Measurements from ENCODE around the gene KCNH2. TPM values are rescaled to one million over a fixed set of nuclear protein-coding genes. Genes with fewer than 3 reads are reported as not detected.

The KCNH2 gene
- total and polyA plus RNA-seq, 10 of the 15 experiments (the other 5 are each of a cell fraction or from before 2014, with no cell fraction given): 0.04 to 0.24 (median 0.17) TPM; not detected in 6

GRCh38 chr7:150948791-150949251, 29.3 kb downstream of the KCNH2 start:
- ChIA-PET SMC1A (ENCODE audit: uncharacterized antibody, unreplicated experiment) (no interaction called here), RAD21 (ENCODE audit: unreplicated experiment) (interaction anchor here (0.6 kb wide), 1 partner anchor 649 kb away, joined by 5 read pairs; no protein-coding TSS in a partner anchor), POLR2A (no interaction called here), CTCF (interaction anchor here (0.8 kb wide), 1 partner anchor 14 kb away, joined by 3 read pairs; no protein-coding TSS in a partner anchor)
- Histone ChIP-seq H2AFZ (ENCODE audit: control insufficient read depth, low read depth, low read length) (no peak overlapping the region), H3K9ac (ENCODE audit: control insufficient read depth, insufficient read depth, low read length) (no peak overlapping the region), H3K27me3 (replicated peaks in 1 of 2; ENCODE audit: control insufficient read depth in 2 of 2, insufficient read depth in 2 of 2, low read length in 1 of 2) (peaks cover 0 to 2% of the 10 kb centered on the region in 2 experiments; a peak in 2 of 4 replicates), H3K79me2 (ENCODE audit: control insufficient read depth, insufficient read depth, low read length) (no peaks in the 10 kb centered on the region), H3K4me2 (ENCODE audit: control insufficient read depth, insufficient read depth) (no peak overlapping the region), H3K9me3 (replicated peaks; ENCODE audit: control insufficient read depth, insufficient read depth, low read length) (no peaks in the 10 kb centered on the region), H3K4me1 (ENCODE audit: control insufficient read depth, insufficient read depth, low read length) (no peaks in the 10 kb centered on the region), H3K27ac (ENCODE audit: control insufficient read depth, insufficient read depth) (no peak overlapping the region), H4K20me1 (ENCODE audit: control insufficient read depth, insufficient read depth) (no peaks in the 10 kb centered on the region), H3K4me3 (no peak overlapping the region), H3K36me3 (ENCODE audit: control insufficient read depth in 2 of 2, insufficient read depth in 2 of 2, low read length in 1 of 2) (no peaks in the 10 kb centered on the region)
- ATAC-seq: no peak
- in situ Hi-C loops (cut with MboI) (no loop called here), intact Hi-C loops (cut with micrococcal nuclease; ENCODE audit: unreplicated experiment) (no loop called here)
- DNase-seq (ENCODE audit: low read depth, low spot score): no peak
- FAIRE-seq: no peak
- 15% methylated on average over 15 of the region's 15 CpGs for WGBS (ENCODE audit: insufficient coverage, insufficient replicate concordance, low lambda C conversion rate, missing lambda C conversion rate)
- TF ChIP-seq RELA (IDR thresholded peaks at IDR 0.05; ENCODE audit: borderline replicate concordance, partially characterized antibody): no peak
- TF ChIP-seq EZH2 (IDR thresholded peaks at IDR 0.05; ENCODE audit: borderline replicate concordance, control insufficient read depth, low read depth, low read length): no peak
- TF ChIP-seq E2F4 (IDR thresholded peaks at IDR 0.05; ENCODE audit: low read depth, low read length): no peak
- TF ChIP-seq BCL11A (IDR thresholded peaks at IDR 0.05; ENCODE audit: low read depth, low read length): no peak
- TF ChIP-seq MYC (IDR thresholded peaks at IDR 0.05; ENCODE audit: insufficient read depth, insufficient read length, insufficient replicate concordance, low read length, severe bottlenecking): no peak
- TF ChIP-seq CHD4 (IDR thresholded peaks at IDR 0.05): no peak
- no peak for TF ChIP-seq PBX3 (IDR thresholded peaks at IDR 0.05; ENCODE audit: insufficient replicate concordance, low read depth, low read length)
- TF ChIP-seq HSF1 (IDR thresholded peaks at IDR 0.05; ENCODE audit: low read depth, low read length): no peak
- no peak for TF ChIP-seq BCL3 (IDR thresholded peaks at IDR 0.05; ENCODE audit: borderline replicate concordance, insufficient read depth, low read depth, low read length, poor library complexity, severe bottlenecking)
- TF ChIP-seq NR2C2 (IDR thresholded peaks at IDR 0.05; ENCODE audit: borderline replicate concordance, control insufficient read depth, insufficient read length, low read depth): no peak
- no peak for TF ChIP-seq YBX1 (IDR thresholded peaks at IDR 0.05)
- TF ChIP-seq TCF3 (IDR thresholded peaks at IDR 0.05; ENCODE audit: borderline replicate concordance, insufficient read depth, low read depth, low read length): no peak
- no TSS peak for BruUV-seq (replicated peaks)
